ENCODE measurements around the gene PICALM.
"Not testable (repeated sequence)": the region's sequence is repeated elsewhere in the genome, so short reads cannot be mapped to it uniquely, and the experiment has no call there.

The PICALM gene

GRCh38 chr11:85945788-85946187 is 123.1 kb downstream of the PICALM start:
- DNase-seq: no peak

- no peak for DNase-seq
Observed at GRCh38 chr11:85945296-85945695, 123.6 kb downstream of the PICALM start.

DNA sequence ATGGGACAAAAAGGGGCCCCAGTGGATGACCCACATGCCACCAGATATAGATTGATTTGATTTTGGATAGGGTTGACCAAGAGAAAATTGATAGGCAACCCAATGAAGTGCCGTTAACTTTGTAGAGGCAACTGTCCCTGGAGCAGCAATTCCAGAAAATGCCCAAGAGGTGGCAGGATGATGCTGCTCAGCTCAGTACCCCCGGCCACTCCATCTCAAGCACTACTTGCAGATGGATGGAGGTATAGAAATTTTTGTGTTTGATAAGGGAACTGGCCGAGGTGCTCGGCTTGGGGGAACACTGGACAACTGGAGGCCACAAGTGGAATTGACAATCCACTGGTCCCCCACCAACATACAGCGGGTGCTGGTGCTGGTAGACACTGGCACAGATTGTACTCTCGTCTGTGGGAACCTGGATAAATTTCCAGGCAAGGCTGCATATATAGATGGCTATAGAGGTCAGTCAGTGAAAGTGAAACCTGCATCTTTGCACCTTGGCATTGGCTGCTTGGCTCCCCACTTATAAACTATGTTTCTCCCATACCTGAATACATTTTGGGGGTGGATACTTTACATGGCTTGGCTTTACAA is 127.4 kb downstream of the PICALM start:
- DNase-seq: peak in 42 of 56 donors; percentile 2 to 75 (median 30)

DNA sequence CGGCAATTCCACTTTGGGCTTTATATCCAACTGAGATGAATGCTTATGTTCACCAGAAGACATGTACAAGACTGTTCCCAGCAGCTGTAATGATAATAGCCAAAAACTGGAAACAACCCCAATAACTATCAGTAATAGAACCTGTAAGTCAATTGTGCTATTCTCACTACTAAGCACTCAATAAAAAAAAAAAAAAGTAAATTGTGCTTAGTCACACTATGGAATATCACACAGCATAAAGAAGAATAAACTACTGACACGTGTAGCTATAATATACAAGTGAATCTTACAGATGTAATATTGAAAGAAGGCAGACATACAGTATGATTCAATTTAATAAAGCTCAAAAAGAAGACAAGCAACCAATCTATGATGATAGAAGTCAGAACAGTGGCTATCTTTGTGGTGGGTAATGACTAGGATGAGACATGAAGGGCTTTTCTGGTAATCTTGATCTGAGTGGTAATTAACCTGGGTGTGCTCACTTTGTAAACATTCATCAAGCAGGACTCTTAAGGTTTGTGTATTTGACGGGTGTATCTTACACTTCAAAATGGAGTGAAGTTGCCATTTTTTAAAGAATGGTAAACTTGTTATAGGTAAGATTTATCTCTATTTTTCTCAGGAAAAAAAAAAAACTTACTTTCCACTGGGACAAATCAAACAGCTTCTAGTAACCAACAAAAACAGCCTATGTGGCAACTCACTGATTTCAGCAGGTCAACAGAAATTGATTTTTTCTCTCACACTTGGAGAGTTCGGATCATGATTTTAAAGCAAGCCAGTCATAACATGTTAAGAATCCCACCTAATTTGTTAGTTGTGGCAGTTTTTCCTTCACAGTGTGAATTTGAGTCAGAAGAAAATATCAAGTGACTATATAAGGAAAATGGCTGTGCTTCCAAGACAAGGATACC is 129.5 kb downstream of the PICALM start:
- DNase-seq: no peak

GRCh38 chr11:85937835-85938234 is 131.0 kb downstream of the PICALM start:
- no peak for DNase-seq

- no peak for DNase-seq
Observed at GRCh38 chr11:85935751-85936150, 133.1 kb downstream of the PICALM start.

DNA sequence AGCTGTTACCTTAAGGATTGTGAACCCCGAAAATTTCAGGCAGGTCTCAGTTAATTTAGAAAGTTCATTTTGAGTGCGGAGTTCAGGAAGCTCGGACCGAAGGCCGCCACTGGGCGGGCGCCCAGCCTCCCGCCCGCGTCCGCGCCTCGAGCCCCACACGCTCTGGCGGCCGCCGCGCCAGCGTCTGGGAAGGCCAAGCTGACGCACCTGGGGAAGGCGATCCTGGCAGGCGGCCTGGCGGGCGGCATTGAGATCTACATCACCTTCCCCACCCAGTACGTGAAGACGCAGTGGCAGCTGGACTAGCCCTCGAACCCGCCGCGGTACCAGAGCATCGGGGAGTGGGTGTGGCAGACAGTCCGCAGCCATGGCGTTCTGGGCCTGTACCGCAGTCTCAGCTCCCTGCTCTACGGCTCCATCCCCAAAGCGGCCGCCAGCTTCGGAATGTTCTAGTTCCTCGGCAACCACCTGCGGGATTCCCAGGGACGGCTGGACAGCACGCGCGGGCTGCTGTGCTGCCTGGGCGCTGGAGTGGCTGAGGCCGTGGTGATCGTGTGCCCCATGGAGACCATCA is 134.2 kb downstream of the PICALM start:
- no peak for DNase-seq

DNA sequence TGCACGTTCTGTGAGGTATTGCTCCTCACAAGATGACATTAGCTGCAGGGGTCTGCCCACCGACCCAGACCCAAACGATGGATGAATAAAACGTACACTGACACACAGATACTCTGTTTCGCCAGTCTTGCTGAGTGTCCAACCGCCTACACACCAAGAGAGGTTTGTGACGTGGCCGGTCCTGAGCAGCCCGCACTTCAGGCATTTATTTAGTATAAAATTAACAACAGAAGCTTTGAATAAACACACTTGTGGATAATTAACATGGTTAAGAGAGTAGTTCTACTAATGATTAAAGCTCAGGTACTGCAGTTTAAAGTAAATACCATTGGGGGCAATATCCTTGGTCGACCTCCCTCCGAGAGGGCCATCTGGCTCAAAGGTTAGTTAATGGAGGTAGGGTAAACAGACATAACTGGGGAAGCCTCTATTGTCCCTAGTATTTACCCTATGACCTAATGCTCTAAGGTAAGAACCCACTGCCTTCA is 138.0 kb downstream of the PICALM start:
- DNase-seq: no peak

DNA sequence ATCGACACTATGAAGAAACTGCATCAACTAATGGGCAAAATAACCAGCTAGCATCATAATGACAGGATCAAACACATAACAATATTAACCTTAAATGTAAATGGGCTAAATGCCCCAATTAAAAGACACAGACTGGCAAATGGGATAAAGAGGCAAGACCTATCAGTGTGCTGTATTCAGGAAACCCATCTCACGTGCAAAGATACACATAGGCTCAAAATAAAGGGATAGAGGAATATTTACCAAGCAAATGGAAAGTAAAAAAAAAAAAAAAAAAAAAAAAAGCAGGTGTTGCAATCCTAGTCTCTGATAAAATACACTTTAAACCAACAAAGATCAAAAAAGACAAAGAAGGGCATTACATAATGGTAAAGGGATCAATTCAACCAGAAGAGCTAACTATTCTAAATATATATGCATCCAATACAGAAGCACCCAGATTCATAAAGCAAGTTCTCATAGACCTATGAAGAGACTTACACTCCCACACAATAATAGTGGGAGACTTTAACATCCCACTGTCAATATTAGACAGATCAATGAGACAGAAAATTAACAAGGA is 142.2 kb downstream of the PICALM start:
- DNase-seq: not testable (repeated sequence)

- no peak for DNase-seq
Observed at GRCh38 chr11:85923455-85923854, 145.4 kb downstream of the PICALM start.

GRCh38 chr11:85922367-85922766 is 146.5 kb downstream of the PICALM start:
- no peak for DNase-seq

DNA sequence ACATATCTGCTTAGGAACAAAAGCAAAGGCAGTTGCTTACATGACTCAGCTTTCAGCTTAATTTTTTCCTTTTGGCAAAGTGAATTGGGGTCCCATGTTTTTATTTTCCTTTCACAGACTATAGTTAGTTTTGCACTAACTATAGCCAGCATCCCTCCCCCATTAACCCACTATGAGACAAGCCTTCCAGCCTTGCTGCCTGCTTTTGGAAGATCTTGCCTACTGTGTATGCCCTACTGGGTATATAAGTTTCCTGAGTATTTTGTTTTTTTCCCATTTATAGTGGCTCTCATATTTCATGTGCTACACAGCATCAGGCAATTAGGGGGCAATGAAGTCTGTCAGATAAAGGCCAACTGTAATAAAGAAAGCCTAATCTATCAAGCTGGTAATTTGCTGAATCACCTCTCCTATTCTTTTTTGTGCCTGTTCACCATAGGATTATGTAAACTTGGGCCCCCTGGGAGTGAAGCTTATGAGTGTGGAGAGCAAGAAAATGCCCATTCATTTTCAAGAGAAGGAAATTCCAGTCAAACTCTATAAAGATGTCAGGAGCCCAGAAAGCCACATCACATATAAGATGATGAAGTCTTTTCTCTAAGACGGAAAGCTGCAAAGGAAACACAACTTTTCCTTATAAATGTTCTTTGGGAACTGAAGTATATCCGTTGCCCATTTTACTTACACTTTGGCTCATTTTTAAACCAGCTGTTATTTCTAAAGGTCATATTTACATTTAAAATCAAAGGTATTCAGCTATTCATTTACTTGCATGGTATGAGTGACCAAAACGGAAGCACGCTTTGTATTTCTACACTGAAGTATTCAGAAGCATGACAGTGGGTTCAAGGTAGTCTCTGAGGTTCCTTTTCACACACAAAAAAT is 149.7 kb downstream of the PICALM start:
- no peak for DNase-seq

DNA sequence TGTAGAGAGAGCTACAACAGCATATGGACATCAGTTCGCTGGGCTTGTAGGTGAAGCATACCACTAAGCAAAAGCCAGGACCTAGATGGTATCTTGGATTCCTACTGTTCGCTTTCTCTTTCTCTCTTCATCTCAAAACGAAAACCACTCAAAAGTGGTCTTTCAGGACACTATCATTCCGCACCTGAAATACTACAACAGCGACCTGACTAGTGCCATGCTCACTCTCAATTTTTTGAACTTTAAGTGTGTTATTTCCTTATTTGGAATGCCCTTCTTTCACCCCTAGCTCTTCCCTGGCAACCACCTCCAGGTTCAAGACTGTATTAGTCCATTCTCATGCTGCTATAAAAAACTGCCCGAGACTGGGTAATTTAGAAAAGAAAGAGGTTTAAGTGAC is 154.5 kb downstream of the PICALM start:
- no peak for DNase-seq

GRCh38 chr11:85913513-85913912 is 155.4 kb downstream of the PICALM start:
- no peak for DNase-seq

DNA sequence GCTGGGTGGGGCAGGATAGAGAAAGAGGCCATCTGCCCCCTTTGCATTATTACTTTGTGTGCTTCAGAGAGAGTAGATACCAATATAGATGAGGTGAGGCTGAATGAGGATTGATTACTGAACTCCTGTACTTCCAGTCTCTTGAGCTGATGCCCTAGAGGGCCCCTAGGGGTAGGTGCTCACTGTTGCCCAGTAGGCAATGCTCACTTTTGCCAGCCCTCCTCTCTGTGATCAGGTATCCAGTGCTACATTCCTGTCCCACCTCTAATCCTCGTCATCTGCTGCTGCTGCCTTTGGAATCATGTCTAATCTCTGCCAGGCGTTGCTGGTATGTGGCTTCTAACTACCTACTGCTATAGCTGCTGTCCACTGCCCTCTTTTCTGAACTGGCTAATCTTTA is 156.5 kb downstream of the PICALM start:
- DNase-seq: no peak

Data from nucleus accumbens (tissue), 56 donors.